HepG2 (cell line): ENCODE results near the gene BEST2. TPM values are rescaled to one million over a fixed set of nuclear protein-coding genes. Genes with fewer than 3 reads are reported as not detected.

Experiments
- AKNA ChIP-seq: sonication (generic); formaldehyde crosslinking; IDR thresholded peaks from 2 replicates; pipeline ENCODE4 v1.4.0; 2020; ENCODE audit warnings: missing genetic modification reagents, borderline replicate concordance
- ARNTL ChIP-seq: sonication (generic); formaldehyde crosslinking; IDR thresholded peaks from 2 replicates; pipeline ENCODE4 v1.4.0; 2020; ENCODE audit warnings: mild to moderate bottlenecking, missing genetic modification reagents
- BRCA1 ChIP-seq: sonication (generic); formaldehyde crosslinking; IDR thresholded peaks from 2 replicates; pipeline ENCODE4 v1.4.0; 2020; ENCODE audit warnings: missing genetic modification reagents
- EED ChIP-seq: sonication (generic); formaldehyde crosslinking; IDR thresholded peaks from 2 replicates; pipeline ENCODE4 v1.5.0; 2020; ENCODE audit warnings: mild to moderate bottlenecking, missing genetic modification reagents
- GTF2F1 ChIP-seq: fragments of 150-350 bp; IDR thresholded peaks from 2 replicates; pipeline ENCODE4 v1.6.1; 2014; ENCODE audit warnings: low read length
- HDAC1 ChIP-seq: sonication (generic); formaldehyde crosslinking; IDR thresholded peaks from 2 replicates; pipeline ENCODE4 v1.5.1; 2020; ENCODE audit warnings: mild to moderate bottlenecking, missing genetic modification reagents
- HMG20B ChIP-seq: conservative IDR thresholded peaks from 2 replicates; pipeline ENCODE4 v1.6.1; 2016; ENCODE audit warnings: missing genetic modification reagents, missing compliant biosample characterization
- MXD3 ChIP-seq: IDR thresholded peaks from 2 replicates; pipeline ENCODE4 v1.6.1; 2016; ENCODE audit warnings: mild to moderate bottlenecking, missing biosample characterization, missing genetic modification reagents
- NFYB ChIP-seq: sonication (generic); formaldehyde crosslinking; IDR thresholded peaks from 2 replicates; pipeline ENCODE4 v1.4.0; 2020; ENCODE audit warnings: missing genetic modification reagents
- PATZ1 ChIP-seq: sonication (generic); formaldehyde crosslinking; IDR thresholded peaks from 2 replicates; pipeline ENCODE4 v1.4.0; 2020; ENCODE audit warnings: missing genetic modification reagents
- POLR2A ChIP-seq, 2 experiments: IDR thresholded peaks; 2 replicates each; pipeline ENCODE4 v1.6.1; 2011; ENCODE audit warnings: low read depth in 2 of 2, low read length in 2 of 2, mild to moderate bottlenecking in 1 of 2, moderate library complexity in 1 of 2; ENCODE audit not compliant: insufficient read depth in 1 of 2
- SIN3A ChIP-seq: IDR thresholded peaks from 2 replicates; pipeline ENCODE4 v1.6.1; 2011; ENCODE audit warnings: low read depth, mild to moderate bottlenecking, control low read depth, low read length, borderline replicate concordance
- SIX1 ChIP-seq: sonication (generic); formaldehyde crosslinking; IDR thresholded peaks from 2 replicates; pipeline ENCODE4 v1.4.0; 2020; ENCODE audit warnings: missing genetic modification reagents, borderline replicate concordance
- TERF1 ChIP-seq: sonication (generic); formaldehyde crosslinking; IDR thresholded peaks from 2 replicates; pipeline ENCODE4 v1.8.0; 2022; ENCODE audit warnings: mild to moderate bottlenecking, missing genetic modification reagents, moderate library complexity
- THAP7 ChIP-seq: sonication (generic); formaldehyde crosslinking; IDR thresholded peaks from 2 replicates; pipeline ENCODE4 v1.8.1; 2023; ENCODE audit warnings: mild to moderate bottlenecking, missing genetic modification reagents
- ZBTB34 ChIP-seq: sonication (generic); formaldehyde crosslinking; IDR thresholded peaks from 2 replicates; pipeline ENCODE4 v1.8.0; 2022; ENCODE audit warnings: mild to moderate bottlenecking, missing genetic modification reagents
- ZKSCAN5 ChIP-seq: sonication (generic); formaldehyde crosslinking; IDR thresholded peaks from 2 replicates; pipeline ENCODE4 v1.5.1; 2020; ENCODE audit warnings: mild to moderate bottlenecking, missing genetic modification reagents
- ZNF264 ChIP-seq: sonication (generic); formaldehyde crosslinking; IDR thresholded peaks from 2 replicates; pipeline ENCODE4 v1.4.0; 2020; ENCODE audit warnings: missing genetic modification reagents
- ZNF329 ChIP-seq: sonication (generic); formaldehyde crosslinking; IDR thresholded peaks from 2 replicates; pipeline ENCODE4 v1.9.0; 2021; ENCODE audit warnings: low read depth, mild to moderate bottlenecking, missing genetic modification reagents
- ZNF792 ChIP-seq: IDR thresholded peaks from 2 replicates; pipeline ENCODE4 v1.6.1; 2016
- polyA plus RNA-seq, 8 experiments: library from polyadenylated mRNA; depleted of rRNA in 3 of 8; stranded (reverse) in 7 of 8; unstranded in 1 of 8; fragments of >200 nt; fragmentation: Illumina TruSeq in 4 of 8; extraction: Trizol in 4 of 8; gene quantifications; 2 replicates each; pipeline versions ENCODE4 v1.2.1 to v1.2.3, GENCODE V29; 2011 to 2016; ENCODE audit warnings: low read depth in 4 of 8, missing spikeins in 1 of 8, mixed read lengths in 1 of 8; ENCODE audit not compliant: insufficient read depth in 1 of 8
- total RNA-seq, 5 experiments: library from RNA; depleted of rRNA; stranded (reverse); fragments of >200 nt; fragmentation: Illumina TruSeq; extraction: Trizol; gene quantifications; 2 replicates each; pipeline ENCODE4 v1.2.3, GENCODE V29; 2016; ENCODE audit warnings: low read depth in 1 of 5

Gene BEST2
- total and polyA plus RNA-seq, 2 of the 13 experiments (the other 11 are each of a cell fraction or from before 2014, with no cell fraction given) = not detected

- TF ChIP-seq SIX1 (CRISPR knock-in tag) (no peak), TERF1 (no peak), HMG20B (CRISPR knock-in tag) (no peak), THAP7 (no peak), MXD3 (CRISPR knock-in tag) (peak; percentile 62; the same call in 1 of the 2 replicates), NFYB (CRISPR knock-in tag) (peak; percentile 35; the same call in 1 of the 2 replicates), SIN3A (peak; percentile 80; the same call in 1 of the 2 replicates), HDAC1 (CRISPR knock-in tag) (peak; percentile 71; the same call in 1 of the 2 replicates), ZNF792 (peak; percentile 77), AKNA (CRISPR knock-in tag) (no peak), ZNF329 (CRISPR knock-in tag) (no peak), BRCA1 (CRISPR knock-in tag) (no peak), ZKSCAN5 (CRISPR knock-in tag) (no peak), PATZ1 (CRISPR knock-in tag) (peak; percentile 46; the same call in 1 of the 2 replicates), EED (CRISPR knock-in tag) (no peak), GTF2F1 (no peak), ZNF264 (CRISPR knock-in tag) (no peak), ARNTL (CRISPR knock-in tag) (no peak), ZBTB34 (CRISPR knock-in tag) (no peak), POLR2A (IDR thresholded peaks at IDR 0.05; ENCODE audit: insufficient read depth in 1 of 2, low read depth in 2 of 2, low read length in 2 of 2) (peak; percentile 72 to 75)
These were observed 27.8 kb upstream of the BEST2 start, which contains the start of gene TNPO2 (continued) for GRCh38 chr19:12723641-12724426.
